ENCODE data around the gene GPX6.
A peak's percentile ranks its signal among the peaks of the same experiment; 100 is the strongest.
"Not testable (repeated sequence)": the region's sequence is repeated elsewhere in the genome, so short reads cannot be mapped to it uniquely, and the experiment has no call there.

The GPX6 gene

GRCh38 chr6:28525496-28526039 lies 10.0 kb upstream of the GPX6 start, which contains the start of gene GPX5:
Gene GPX5, plus strand, starts transcription at chr6:28525881. Its CDS starts 133 bp downstream, at chr6:28526014.
- no peak for DNase-seq (ENCODE audit: low read depth in 3 of 3)

GRCh38 chr6:28523241-28523622 lies 7.6 kb upstream of the GPX6 start:
- DNase-seq (ENCODE audit: low read depth in 3 of 3): no peak

- DNase-seq (ENCODE audit: low read depth in 3 of 3): no peak
Observed at GRCh38 chr6:28522594-28523240, 7.1 kb upstream of the GPX6 start.

GRCh38 chr6:28517964-28518363 lies 2.4 kb upstream of the GPX6 start:
- DNase-seq (ENCODE audit: low read depth in 3 of 3): no peak

- DNase-seq (ENCODE audit: low read depth in 3 of 3): not testable (repeated sequence)
Observed at GRCh38 chr6:28512387-28512786, 3.2 kb downstream of the GPX6 start.

GRCh38 chr6:28511628-28512300 lies 3.8 kb downstream of the GPX6 start:
- no peak for DNase-seq (ENCODE audit: low read depth in 3 of 3)

GRCh38 chr6:28506807-28507475 lies 8.7 kb downstream of the GPX6 start:
- no peak for DNase-seq (ENCODE audit: low read depth in 3 of 3)

GRCh38 chr6:28505733-28506132 lies 9.9 kb downstream of the GPX6 start:
- no peak for DNase-seq (ENCODE audit: low read depth in 3 of 3)

- DNase-seq (ENCODE audit: low read depth in 3 of 3): not testable (repeated sequence)
Observed at GRCh38 chr6:28502709-28503305, 12.8 kb downstream of the GPX6 start.

- not testable (repeated sequence) for DNase-seq (ENCODE audit: low read depth in 3 of 3)
Observed at GRCh38 chr6:28502136-28502535, 13.5 kb downstream of the GPX6 start.

GRCh38 chr6:28501259-28501658 lies 14.3 kb downstream of the GPX6 start:
- no peak for DNase-seq (ENCODE audit: low read depth in 3 of 3)

GRCh38 chr6:28497893-28498292 lies 17.7 kb downstream of the GPX6 start:
- no peak for DNase-seq (ENCODE audit: low read depth in 3 of 3)

GRCh38 chr6:28497306-28497705 lies 18.3 kb downstream of the GPX6 start:
- no peak for DNase-seq (ENCODE audit: low read depth in 3 of 3)

- DNase-seq (ENCODE audit: low read depth in 3 of 3): no peak
Observed at GRCh38 chr6:28496099-28496779, 19.4 kb downstream of the GPX6 start.

- no peak for DNase-seq (ENCODE audit: low read depth in 3 of 3)
Observed at GRCh38 chr6:28491984-28492317, 23.6 kb downstream of the GPX6 start.

GRCh38 chr6:28490205-28490890 lies 25.2 kb downstream of the GPX6 start:
- no peak for DNase-seq (ENCODE audit: low read depth in 3 of 3)

GRCh38 chr6:28489366-28490204 lies 26.0 kb downstream of the GPX6 start:
- peak; percentile 13 to 53 (median 32) for DNase-seq (ENCODE audit: low read depth in 3 of 3)

GRCh38 chr6:28488916-28489365 lies 26.7 kb downstream of the GPX6 start:
- DNase-seq (ENCODE audit: low read depth in 3 of 3): peak in 2 of 3 donors; percentile 8 to 13

GRCh38 chr6:28486988-28487742 lies 28.4 kb downstream of the GPX6 start:
- no peak for DNase-seq (ENCODE audit: low read depth in 3 of 3)
